GM10266 (cell line): ENCODE measurements around the gene MCMBP.
"Not testable (repeated sequence)": the region's sequence is repeated elsewhere in the genome, so short reads cannot be mapped to it uniquely, and the experiment has no call there.

Experiments
- DNase-seq: peaks from one replicate; pipeline ENCODE4 v3.0.0; 2012; ENCODE audit errors: extremely low spot score
- TF ChIP-seq, protein P1 (sequence below): IDR thresholded peaks from 2 replicates; pipeline ENCODE4 v1.5.1; 2012; ENCODE audit warnings: mild to moderate bottlenecking, low read depth; ENCODE audit not compliant: control insufficient read depth, insufficient read depth; ENCODE audit errors: missing control alignments

MCMBP gene

DNA sequence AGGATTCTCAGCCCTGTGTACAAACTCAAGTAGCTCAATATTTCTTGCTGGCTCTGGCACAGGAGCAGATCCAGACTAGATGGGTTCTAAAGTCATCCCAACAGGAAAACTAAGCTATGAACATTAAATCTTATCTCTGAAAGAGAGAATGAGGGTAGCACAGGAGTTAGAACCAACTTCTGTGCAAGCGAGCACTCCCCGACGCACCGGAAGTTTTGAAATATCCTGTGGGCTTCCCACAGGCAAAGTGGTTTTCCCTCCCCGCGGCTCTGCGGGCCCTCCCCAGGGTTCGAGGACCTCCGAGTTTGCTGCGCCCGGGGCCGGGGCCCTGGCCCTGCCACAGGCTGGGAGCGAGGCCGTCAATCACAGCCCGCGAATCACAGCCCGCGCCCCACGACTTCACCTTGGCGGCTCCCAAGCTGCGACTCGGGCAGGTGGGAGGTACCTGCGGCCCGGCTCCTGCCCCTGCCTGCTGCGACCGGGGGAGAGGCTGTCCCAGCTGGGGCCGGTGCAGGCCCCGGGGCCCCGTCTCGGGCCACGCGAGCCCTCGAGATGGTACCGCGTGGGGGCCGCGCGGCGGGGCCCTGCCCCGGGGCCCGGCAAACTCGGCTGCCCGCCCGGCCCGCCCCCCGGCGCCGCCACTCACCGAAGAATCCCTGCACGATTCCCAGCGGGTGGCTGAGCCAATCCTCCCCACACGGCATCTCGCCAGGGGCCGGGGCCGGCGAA, 598 bp downstream of the MCMBP start:
- DNase-seq, result peak; percentile 56
- TF ChIP-seq, protein P1, sequence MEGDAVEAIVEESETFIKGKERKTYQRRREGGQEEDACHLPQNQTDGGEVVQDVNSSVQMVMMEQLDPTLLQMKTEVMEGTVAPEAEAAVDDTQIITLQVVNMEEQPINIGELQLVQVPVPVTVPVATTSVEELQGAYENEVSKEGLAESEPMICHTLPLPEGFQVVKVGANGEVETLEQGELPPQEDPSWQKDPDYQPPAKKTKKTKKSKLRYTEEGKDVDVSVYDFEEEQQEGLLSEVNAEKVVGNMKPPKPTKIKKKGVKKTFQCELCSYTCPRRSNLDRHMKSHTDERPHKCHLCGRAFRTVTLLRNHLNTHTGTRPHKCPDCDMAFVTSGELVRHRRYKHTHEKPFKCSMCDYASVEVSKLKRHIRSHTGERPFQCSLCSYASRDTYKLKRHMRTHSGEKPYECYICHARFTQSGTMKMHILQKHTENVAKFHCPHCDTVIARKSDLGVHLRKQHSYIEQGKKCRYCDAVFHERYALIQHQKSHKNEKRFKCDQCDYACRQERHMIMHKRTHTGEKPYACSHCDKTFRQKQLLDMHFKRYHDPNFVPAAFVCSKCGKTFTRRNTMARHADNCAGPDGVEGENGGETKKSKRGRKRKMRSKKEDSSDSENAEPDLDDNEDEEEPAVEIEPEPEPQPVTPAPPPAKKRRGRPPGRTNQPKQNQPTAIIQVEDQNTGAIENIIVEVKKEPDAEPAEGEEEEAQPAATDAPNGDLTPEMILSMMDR, result no peak

DNA sequence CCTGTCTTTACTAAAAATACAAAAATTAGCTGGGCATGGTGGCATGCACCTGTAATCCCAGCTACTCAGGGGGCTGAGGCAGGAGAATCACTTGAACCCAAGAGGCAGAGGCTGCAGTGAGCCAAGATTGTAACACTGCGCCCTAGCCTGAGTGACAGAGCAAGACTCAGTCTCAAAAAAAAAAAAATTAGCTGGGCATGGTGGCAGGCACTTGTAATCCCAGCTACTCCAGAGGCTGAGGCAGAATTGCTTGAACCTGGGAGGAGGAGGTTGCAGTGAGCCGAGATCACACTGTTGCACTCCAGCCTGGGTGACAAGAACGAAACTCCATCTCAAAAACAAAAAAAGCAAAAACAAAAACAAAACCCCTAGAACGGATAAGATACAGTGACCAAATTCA, 3.2 kb downstream of the MCMBP start:
- not testable (repeated sequence) for DNase-seq

DNA sequence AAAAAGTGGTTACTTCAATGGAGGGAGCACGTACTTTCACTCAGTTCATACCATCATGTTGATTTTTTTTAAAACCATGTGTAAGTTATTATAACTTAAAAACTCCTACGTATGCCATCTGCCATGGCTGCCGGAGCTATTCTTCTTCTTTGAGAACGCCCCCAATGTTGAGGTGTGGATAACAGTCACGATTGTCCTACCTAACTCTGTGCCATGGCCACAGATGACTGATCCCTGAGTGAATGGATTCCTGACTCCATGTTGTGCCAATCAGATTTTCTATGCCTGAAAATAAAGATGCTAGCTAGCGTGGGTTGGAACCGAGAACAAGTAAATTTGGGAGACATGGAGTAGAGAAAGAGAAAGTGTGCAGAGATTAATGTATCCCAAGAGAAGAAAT, 5.3 kb downstream of the MCMBP start:
- TF ChIP-seq, protein P1, result no peak
- no peak for DNase-seq

DNA sequence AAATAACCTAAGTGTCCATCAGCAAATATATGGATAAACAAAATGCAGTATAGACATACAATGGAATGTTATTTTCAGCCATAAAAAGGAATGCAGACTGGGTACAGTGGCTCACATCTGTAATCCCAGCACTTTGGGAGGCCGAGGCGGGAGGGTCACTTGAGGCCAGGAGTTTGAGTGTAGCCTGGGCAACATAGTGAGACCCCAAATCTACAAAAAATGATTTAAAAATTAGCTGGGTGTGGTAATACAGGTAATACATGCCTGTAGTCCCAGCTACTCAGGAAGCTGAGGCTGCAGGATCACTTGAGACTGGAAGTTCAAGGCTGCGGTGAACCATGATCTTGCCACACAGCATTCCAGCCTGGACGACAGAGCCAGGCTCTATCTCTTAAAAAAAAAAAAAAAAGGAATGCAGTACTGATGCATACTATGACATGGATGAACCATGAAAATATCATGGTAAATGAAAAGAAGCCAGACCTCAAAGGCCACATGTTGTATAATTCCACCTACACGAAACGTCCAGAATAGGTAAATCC, 6.9 kb downstream of the MCMBP start:
- no peak for DNase-seq
- TF ChIP-seq, protein P1, result no peak

DNA sequence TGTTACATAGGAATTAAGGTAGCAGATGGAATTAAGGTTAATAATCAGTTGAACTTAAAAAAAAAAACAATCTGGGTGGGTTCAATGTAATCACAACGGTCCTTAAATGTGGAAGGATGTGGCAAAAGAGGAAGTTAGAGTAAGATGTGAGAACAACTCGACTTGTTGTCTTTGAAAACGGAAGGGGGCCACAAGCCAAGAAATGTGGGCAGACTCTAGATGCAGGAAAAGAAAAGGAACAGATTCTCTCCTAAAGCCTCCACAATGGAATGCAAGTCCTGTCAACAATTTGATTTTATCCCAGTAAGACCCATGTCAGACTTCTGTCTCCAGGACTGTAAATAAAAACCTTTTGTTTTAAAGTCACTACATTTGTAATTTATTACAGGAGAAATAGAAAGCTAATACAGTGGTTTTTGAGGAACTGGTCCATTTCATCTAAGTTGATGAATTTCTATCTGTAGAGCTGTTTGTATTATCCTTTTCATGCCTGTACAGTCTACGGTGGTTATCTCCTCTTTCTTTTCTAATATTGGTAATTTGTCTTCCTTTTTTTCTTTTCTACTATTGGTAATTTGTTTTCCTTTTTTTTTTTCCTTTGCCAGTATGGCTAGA, 8.6 kb downstream of the MCMBP start:
- no peak for DNase-seq
- TF ChIP-seq, protein P1, result no peak

DNA sequence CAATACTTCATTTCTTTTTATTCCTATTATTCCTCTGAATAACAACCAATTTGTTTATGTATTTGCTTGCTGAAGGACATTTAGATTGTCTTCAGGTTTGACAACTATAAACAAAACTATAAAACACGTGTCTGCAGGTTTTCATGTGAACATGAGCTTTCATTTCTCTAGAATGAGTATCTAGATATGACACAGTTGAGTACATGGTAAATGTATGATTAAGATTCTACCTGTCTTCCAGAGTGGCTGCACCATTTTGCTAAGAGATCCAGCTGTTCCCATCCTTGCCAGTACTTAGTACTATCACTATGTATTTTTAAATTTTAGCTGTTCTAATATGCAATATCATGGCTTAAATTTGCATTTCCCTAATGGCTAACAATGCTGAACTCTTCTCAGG, 10.1 kb downstream of the MCMBP start:
- TF ChIP-seq, protein P1, result no peak
- DNase-seq, result no peak

DNA sequence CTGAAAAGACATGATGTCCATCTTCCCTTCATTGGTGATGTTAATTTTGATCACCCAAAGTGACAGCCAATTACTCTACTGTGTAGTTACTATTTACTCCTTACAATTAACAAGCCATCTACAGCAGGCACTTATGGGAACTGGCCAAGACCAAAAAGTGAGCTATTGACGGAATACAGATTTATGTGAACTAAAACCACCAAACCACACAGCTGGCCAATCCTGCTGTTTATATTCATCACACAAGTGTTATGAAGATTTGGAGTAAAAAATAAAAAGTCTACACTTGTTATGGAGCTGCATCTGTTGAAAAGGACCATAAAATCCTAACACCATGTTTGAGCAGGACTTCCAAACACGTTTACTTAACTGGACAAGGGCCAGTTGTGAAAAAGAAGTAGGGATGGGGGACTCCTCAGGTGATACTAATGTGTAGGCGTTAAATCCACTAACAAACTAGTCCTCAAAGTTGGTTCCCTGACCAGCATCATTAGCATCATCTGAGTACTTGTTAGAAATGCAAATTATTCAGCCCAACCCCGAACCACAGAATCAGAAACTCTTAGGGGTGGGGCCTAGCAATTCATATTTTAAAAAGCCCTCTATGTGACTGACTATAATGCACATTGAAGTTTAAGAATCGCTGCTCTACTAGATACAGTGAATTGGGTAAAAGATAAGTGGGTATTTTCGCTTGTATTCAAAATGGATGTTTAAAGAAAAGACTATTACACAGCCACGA, 11.6 kb downstream of the MCMBP start:
- DNase-seq, result no peak
- TF ChIP-seq, protein P1, result no peak
